Fibroblast of peridontal ligament (primary cell): ENCODE data around the gene OGDHL.
"Not testable (repeated sequence)": the region's sequence is repeated elsewhere in the genome, so short reads cannot be mapped to it uniquely, and the experiment has no call there.

Source experiments
- DNase-seq: peaks from one replicate; pipeline ENCODE4 v3.0.0-alpha.2; 2010; ENCODE audit errors: extremely low read depth

OGDHL gene

GRCh38 chr10:49761789-49762565 is at the start of gene OGDHL:
Gene OGDHL (minus strand): TSS chr10:49762323. CDS start chr10:49758592, 3,731 bp downstream.
- DNase-seq: peak; percentile 19

- DNase-seq: no peak
Measured at GRCh38 chr10:49803988-49804387, 41.9 kb upstream of the OGDHL start.

GRCh38 chr10:49798275-49798674 is 36.2 kb upstream of the OGDHL start:
- DNase-seq: no peak

GRCh38 chr10:49791100-49791499 is 29.0 kb upstream of the OGDHL start:
- no peak for DNase-seq

GRCh38 chr10:49784681-49785080 is 22.6 kb upstream of the OGDHL start:
- no peak for DNase-seq

GRCh38 chr10:49783645-49784044 is 21.5 kb upstream of the OGDHL start:
- DNase-seq: no peak

GRCh38 chr10:49781247-49781646 is 19.1 kb upstream of the OGDHL start:
- DNase-seq: peak; percentile 6

GRCh38 chr10:49778197-49778596 is 16.1 kb upstream of the OGDHL start:
- DNase-seq: no peak

GRCh38 chr10:49776851-49777250 is 14.7 kb upstream of the OGDHL start:
- DNase-seq: no peak

- no peak for DNase-seq
Measured at GRCh38 chr10:49775014-49775413, 12.9 kb upstream of the OGDHL start.

- not testable (repeated sequence) for DNase-seq
Measured at GRCh38 chr10:49772944-49773343, 10.8 kb upstream of the OGDHL start.

GRCh38 chr10:49771046-49771445 is 8.9 kb upstream of the OGDHL start:
- DNase-seq: not testable (repeated sequence)

- no peak for DNase-seq
Measured at GRCh38 chr10:49769692-49770091, 7.6 kb upstream of the OGDHL start.

GRCh38 chr10:49768731-49769130 is 6.6 kb upstream of the OGDHL start:
- no peak for DNase-seq

GRCh38 chr10:49768329-49768728 is 6.2 kb upstream of the OGDHL start:
- DNase-seq: no peak

- no peak for DNase-seq
Measured at GRCh38 chr10:49767752-49768151, 5.6 kb upstream of the OGDHL start.

- DNase-seq: no peak
Measured at GRCh38 chr10:49766484-49766883, 4.4 kb upstream of the OGDHL start.

- DNase-seq: no peak
Measured at GRCh38 chr10:49762566-49762877, 399 bp upstream of the OGDHL start.

GRCh38 chr10:49761201-49761788 is 828 bp downstream of the OGDHL start:
- DNase-seq: no peak

GRCh38 chr10:49760789-49761188 is 1.3 kb downstream of the OGDHL start:
- DNase-seq: no peak

GRCh38 chr10:49759787-49760551 is 2.2 kb downstream of the OGDHL start:
- DNase-seq: no peak

- DNase-seq: no peak
Measured at GRCh38 chr10:49758249-49758930, 3.7 kb downstream of the OGDHL start.
